ENCODE measurements around the gene GEMIN2. TPM values are rescaled to one million over a fixed set of nuclear protein-coding genes. Genes with fewer than 3 reads are reported as not detected.
"Not testable (repeated sequence)": the region's sequence is repeated elsewhere in the genome, so short reads cannot be mapped to it uniquely, and the experiment has no call there.

GEMIN2 gene
- total RNA-seq, 1 donor from 2014 or later: 50.4 TPM

DNA sequence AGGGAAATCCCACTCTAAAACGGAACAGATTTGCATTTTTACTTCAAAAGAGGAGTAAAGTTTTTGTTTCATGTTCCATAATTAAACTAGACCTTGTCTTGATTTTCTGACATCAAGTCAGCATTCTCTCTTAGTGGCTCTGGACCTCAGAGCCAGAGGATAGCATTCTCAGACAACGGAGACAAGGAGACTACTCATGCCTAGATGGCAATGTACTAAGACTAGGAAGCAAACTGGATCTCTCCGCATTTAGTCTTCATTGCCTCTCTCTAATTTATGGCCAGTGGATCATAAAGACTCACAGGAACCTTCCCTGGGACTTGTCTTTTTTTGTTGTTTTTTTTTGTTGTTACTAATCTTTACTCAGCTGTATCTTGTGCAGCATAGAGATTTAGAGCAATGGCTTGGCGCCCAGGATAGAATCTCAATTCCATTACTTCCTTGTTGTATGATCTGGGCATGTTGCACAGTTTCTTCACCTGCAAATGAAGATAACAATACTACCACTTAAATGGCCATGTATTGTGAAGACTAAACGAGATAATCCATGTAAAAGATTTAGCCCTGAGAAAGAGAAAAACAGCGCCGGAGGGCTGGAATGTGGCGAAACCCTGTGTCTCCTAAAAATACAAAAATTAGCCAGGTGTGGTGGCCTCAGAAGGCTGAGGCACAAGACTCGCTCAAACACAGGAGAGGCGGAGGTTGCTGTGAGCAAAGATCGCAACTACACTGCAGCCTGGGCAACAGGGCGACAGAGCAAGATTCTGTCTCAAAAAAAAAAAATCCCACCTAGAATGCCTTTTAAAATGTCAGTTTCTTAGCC, 4.0 kb upstream of the GEMIN2 start:
- DNase-seq: no peak

DNA sequence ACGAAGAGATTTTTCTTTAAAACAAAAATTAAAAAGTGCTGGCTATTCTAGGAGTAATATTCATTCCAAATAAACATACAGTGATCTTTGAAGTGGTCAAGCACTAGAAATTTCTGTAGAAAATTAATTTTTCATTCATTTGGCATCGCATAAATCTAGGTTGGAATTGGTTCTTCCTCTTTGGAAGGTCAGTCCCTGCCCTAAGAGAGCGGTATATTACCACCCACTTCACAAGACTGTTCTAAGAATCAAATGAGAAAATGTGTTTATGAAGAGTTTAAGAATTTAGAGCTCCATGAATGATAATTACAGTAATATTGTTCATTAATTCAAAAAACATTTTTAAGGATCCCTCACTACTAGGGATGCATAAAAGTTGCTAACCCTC, 444 bp upstream of the GEMIN2 start:
- DNase-seq: no peak

DNA sequence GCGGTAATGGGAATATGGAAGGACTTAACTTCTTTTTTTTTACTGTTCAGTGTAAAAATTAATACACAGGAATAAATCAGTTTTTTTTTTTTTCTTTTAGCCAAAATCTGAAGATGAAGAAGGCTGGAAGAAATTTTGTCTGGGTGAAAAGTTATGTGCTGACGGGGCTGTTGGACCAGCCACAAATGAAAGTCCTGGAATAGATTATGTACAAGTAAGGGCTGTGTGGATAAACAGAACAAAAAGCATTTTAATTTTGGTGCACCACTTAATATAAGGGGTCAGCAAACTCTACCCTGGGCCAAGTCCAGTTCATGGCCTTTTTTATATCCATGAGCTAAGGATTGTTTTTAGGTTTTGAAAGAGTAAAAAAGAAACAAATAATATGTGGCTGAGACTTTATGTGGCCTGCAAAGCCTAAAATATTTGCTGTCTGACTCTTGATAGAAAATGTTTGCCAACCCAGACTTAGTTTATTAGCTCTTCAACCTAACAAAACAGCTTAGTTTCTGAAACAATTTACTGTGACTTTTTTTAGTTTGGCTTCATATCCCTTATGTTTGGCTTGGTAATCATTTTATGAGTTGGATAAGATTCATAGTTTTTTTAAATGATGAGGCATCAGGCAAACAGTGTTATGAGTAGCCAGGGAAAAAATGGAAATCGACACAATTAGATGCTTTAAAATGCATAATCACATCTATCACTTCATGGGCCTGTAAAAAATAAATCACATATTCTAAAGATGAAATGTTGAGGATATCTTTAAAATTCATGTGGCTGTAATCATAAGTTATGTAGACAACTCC, 8.4 kb downstream of the GEMIN2 start:
- DNase-seq: no peak

DNA sequence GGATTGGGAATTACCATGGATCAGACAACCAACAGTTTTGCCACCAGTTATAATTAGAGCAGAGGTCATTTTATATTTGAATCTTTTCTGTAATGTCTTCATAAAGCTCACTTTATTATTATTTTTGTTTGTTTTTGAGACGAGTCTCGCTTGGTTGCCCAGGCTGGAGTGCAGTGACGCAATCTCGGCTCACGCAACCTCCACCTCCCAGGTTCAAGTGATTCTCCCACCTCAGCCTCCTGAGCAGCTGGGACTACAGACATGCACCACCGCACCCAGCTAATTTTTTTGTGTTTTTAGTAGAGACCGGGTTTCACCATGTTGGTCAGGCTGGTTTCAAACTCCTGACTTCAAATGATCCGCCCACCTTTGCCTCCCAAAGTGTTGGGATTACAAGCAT, 23.7 kb downstream of the GEMIN2 start:
- DNase-seq: not testable (repeated sequence)

DNA sequence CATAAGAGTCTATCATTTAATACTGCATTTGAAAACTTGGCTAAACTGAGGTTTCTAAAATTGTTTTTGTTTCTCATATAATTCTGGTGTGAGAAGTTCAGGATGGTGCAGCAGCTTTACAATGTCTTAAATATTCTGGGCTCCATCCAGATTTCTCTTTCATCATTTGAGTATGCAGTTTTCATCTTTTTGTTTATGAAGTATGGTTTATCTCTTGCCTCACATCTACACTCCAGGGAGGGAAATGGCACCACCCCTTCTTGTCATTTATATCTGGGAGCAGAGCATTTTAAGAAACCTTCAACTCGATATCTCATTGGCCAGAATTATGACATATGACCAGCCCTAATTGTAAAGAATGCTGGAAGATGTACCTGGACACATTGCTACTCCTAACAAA, 24.3 kb downstream of the GEMIN2 start:
- DNase-seq: no peak

DNA sequence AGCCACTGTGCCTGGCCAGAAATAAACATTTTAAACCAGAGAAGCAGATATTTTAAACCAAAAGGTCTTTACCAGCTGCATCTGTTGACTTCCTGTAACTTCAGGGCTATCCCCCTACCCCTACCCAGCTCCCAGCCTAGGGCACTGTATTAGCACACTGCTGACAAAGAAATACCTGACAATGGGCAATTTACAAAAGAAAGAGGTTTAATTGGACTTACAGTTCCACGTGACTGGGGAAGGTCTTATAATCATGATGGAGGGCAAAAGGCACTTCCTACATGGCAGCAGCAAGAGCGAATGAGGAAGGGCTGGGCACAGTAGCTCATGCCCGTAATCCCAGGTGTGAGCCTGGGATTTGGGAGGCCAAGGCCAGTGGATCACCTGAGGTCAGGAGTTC, 26.0 kb downstream of the GEMIN2 start:
- DNase-seq: no peak

DNA sequence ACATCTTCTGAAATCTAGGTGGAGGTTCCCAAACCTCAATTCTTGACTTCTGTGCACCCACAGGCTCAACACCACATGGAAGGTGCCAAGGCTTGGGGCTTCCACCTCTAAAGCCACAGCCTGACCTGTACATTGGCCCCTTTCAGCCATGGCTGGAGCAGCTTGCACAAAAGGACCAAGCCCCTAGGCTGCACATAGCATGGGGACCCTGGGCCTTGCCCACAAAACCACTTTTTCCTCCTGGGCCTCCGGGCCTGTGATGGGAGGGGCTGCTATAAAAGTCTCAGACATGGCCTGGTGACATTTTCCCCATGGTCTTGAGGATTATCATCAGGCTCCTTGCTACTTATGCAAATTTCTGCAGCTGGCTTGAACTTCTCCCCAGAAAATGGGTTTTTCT, 27.5 kb downstream of the GEMIN2 start:
- not testable (repeated sequence) for DNase-seq

DNA sequence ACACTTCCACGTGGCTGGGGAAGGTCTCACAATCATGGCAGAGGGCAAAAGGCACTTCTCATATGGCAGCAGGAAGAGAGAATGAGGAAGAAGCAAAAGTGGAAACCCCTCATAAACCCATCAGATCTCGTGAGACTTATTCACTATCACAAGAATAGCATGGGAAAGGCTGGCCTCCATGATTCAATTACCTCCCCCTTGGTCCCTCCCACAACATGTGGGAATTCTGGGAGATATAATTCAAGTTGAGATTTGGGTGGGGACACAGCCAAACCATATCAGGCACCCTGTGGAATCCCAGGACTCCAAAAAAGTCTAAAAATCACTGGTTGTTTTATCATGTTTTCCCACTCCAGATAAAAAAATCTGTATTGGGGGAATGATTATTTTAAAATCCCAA, 29.1 kb downstream of the GEMIN2 start:
- DNase-seq: not testable (repeated sequence)

DNA sequence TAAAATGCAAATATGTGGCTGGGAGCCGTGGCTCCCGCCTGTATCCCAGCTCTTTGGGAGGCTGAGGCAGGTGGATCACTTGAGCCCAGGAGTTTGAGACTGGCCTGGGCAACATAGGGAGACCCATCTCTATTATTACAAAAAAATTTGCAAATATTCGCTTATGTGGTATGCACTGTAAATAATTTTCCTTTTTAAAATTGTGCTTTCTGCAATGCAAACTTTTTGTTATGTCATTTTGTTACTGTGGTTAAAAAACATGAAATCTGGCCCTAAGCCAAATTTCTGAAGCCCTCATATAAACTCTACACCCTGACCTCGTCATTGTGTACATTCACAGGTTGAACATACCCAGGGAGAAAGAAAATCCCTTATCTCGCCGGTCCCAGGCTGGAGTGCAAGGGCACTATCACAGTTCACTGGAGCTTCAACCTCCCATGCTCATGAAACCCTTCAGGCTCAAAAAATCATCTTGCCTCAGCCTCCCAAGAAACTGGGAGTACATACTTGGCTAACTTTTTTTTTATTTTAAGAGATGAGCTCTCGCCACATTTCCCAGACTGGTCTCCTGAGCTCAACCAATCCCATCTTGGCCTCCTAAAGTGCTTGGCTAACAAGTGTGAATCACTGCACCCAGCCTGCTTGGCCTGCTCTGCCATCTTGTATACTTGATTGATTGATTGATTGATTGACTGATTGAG, 31.3 kb downstream of the GEMIN2 start:
- no peak for DNase-seq

DNA sequence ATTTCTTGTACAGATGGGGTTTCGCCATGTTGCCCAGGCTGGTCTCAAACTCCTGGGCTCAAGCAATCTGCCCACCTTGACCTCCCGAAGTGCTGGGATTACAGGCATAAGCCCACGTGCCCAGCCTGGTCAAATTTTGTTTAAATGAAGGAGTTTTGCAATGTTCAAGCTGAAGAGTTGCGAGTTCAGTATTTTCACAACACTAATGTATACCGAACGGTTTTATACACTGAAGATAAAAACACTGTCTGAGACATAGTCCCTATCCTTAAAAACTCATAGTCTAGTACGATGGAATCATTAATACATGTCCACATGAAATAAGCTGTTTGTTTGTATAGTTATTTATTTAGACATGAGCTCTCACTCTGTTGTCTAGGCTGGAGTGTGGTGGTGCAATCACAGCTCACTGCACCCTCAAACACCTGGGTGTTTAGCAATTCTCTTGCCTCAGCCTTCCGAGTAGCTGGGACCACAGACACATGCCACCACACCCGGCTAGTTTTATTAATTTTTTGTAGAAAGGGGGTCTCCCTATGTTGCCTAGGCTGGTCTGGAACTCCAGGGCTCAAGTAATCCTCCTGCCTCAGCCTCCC, 40.6 kb downstream of the GEMIN2 start:
- no peak for DNase-seq

DNA sequence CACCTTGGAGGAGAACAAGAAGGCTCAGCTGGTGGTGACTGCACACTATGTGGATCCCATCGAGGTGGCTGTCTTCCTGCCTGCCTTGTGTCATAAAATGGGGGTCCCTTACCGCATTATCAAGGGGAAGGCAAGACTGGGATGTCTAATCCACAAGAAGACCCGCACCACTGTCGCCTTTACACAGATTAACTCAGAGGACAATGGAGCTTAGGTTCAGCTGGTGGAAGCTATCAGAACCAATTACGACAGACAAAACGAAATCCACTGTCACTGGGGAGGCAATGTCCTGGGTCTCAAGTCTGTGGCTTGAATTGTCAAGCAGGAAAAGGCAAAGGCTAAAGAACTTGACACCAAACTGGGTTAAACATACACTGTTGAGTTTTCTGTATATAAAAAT, 43.4 kb downstream of the GEMIN2 start:
- DNase-seq: no peak

DNA sequence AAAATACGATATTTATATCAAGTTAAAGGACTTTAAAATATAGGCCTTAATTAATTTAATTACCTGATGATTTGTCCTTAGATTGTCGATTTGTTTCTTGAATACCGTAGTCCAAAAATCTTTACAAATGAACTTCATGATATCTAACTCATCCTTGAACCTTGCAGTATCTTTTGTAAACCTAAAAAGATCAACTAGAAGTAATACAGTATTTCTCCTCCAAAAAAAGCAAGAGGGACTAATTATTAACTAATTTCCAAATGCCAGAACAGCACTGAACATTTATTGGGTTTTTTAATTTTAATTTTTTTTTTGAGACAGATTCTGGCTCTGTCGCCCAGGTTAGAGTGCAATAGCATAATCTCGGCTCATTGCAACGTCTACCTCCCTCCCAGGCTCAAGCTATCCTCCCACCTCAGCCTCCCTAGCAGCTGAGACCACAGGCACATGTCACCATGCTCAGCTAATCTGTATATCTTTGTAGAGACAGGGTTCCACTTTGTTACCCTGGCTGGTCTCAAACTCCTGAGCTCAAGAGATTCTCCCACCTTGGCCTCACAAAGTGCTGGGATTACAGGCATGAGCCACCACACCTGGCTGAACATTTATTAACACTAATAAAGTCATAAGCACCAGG, 44.2 kb downstream of the GEMIN2 start:
- no peak for DNase-seq

DNA sequence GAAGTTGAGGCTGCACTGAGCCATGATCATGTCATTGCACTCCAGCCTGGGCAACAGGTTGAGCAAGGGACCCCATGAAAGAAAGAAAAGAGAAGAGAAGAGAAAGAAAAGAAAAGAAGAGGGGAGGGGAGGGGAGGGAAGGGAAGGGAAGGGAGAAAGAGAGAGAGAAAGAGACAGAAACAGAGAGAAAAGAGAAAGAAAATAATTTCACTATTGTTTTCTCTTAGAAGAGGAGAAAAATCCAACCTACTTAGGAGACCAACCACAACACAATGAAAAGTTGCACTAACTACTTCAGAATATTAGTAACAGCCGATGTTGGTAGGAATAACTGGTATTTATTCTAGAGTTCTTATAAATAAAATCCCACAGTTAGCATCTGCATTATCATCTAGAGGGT, 46.4 kb downstream of the GEMIN2 start:
- no peak for DNase-seq

DNA sequence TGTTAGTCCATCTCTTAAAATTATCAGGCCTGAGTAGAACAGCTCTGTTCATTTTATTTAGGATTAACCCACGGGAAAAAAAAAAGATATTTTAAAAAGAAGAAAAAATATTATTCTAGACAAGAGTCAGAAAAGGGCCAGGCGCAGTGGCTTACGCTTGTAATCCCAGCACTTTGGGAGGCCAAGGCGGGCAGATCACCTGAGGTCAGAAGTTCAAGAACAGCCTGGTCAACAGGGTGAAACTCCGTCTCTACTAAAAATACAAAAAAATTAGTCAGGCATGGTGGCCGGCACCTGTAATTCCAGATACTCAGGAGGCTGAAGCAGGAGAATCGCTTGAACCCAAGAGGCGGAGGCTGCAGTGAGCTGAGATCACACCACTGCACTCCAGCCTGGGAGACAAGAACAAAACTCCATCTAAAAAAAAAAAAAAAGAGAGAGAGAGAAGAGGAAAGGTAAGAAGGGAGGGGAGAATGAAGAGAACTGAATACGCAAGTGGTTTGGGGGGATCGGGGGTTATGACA, 53.7 kb downstream of the GEMIN2 start:
- DNase-seq: not testable (repeated sequence)

DNA sequence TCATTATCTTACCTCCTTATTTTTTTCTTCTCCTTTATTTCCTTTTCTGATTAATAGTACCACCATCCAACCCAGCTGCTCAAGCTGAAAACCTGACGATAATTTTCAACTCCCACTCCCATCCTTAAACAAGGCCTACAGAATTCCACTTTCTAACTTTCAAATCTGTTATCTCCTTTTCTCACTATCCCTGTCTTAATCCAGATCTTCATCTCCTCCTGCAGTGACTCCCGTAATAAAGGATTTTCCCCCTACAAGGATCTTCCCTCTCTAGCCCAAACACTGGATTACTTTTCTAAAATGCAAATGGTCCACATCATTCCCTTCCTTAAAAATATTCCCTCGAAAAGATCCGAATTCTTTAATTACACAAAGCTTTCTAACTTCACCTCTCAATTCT, 54.5 kb downstream of the GEMIN2 start:
- no peak for DNase-seq

DNA sequence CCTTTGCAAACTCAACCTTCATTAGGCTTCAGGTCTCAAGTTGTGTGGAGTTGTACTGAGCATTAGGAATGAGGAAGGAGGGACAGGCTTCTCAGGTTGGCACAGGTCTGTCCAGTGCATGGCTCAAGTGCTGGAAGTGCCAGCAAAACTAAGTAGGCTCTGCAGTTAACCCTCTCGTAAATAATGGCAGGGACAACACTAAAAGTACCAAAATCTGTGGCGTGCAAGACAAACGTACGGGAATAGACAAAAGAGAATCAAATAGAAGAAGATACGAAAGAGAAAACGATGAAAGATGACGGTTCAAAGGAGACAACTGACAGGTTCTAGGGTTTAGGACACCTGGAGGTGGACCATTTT, 55.4 kb downstream of the GEMIN2 start:
- DNase-seq: no peak

DNA sequence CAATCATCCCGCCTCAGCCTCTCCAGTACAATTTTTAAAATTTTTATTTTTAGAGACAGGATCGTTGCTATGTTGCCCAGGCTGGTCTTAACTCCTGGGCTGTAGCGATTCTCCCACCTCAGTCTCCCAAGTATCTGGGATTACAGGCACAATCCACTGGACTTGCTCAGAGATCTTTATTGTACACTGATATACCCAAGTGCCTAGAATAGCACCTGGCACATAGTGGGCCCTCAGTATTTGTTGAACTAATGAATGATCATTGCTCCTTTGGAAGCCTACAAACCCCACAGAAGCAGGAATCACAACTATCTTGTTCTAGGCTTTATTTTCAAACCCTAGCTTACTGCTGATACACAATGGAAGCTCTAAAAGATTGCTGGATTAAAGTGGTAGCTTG, 59.1 kb downstream of the GEMIN2 start:
- DNase-seq: no peak

DNA sequence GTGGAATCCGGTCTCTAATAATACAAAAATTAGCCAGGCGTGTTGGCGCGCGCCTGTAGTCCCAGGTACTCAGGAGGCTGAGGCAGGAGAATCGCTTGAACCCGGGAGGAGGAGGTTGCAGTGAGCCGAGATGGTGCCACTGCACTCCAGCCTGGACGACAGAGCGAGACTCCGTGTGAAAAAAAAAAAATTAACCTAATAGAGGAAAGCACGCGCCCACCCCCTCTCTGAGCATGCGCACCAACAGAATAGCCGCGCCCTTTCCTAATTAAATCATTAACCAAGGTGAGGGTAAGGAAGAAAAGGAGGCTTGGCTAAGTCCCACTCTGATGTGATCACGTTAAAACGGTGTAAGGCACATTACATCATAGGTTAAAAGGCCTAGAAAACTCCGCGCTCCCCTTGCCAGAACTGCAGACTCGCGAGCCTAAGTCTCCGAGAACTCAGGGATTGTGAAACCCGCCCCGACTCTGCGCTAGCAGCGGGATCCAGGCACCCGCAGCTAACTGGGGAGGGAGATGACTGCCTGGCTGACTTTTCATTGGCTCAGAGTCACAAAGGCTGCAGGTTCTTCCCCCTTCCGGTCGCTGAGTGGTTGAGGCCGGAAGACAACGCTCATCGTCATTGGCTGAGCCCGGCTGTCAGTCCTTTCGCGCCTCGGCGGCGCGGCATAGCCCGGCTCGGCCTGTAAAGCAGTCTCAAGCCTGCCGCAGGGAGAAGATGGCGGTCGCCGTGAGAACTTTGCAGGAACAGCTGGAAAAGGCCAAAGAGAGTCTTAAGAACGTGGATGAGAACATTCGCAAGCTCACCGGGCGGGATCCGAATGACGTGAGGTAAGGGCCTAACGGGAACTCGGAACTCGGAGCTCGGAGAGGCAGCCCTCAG, 60.7 kb downstream of the GEMIN2 start, which contains the start of gene PNN:
PNN (plus strand) TSS at position 695 of the 885 bp plus-strand sequence; CDS start at position 721, 26 bp downstream.
- DNase-seq: peak; percentile 98

DNA sequence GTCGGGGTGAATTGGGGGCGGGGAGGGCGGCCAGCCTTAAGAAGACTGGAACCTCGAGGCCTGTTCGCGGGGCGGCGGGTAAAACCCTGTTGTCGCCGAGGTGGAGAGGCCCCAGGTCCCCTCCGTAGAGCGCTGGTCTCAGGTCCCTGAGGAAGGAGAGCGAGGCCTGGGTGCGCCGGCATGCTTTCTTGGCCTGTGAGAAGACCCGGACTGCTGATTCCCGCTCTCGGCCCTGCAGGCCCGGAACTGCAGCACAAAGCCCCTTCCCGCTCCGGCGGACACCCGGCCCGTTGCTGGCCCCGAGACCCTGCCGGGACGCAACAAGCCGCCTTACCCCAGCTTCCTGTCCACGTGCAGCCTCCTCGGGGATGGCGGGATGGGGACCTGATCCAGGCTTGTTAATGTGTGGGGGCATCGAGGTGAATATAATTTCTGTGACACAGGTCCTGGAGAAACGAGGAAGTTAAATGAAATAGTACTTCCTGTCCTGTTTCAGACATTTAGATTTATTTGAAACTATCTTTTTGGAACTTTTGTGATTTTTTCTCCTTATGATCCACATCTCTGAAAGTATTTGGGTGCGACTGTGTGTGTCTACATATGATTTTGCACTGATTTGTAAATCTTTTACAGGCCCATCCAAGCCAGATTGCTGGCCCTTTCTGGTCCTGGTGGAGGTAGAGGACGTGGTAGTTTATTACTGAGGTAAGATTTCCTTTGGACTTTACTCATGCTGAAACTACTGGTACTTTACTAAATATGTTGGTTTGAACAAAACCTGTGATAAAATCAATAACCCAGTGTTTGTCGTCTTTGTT, 61.5 kb downstream of the GEMIN2 start:
- no peak for DNase-seq

All from occipital lobe (tissue), 2 donors.